ENCODE data around the gene CPSF2. TPM values are rescaled to one million over a fixed set of nuclear protein-coding genes. Genes with fewer than 3 reads are reported as not detected.
"Not testable (repeated sequence)": the region's sequence is repeated elsewhere in the genome, so short reads cannot be mapped to it uniquely, and the experiment has no call there.

CPSF2 gene
- total RNA-seq, 2 donors from 2014 or later, result 91.8 to 103 TPM

DNA sequence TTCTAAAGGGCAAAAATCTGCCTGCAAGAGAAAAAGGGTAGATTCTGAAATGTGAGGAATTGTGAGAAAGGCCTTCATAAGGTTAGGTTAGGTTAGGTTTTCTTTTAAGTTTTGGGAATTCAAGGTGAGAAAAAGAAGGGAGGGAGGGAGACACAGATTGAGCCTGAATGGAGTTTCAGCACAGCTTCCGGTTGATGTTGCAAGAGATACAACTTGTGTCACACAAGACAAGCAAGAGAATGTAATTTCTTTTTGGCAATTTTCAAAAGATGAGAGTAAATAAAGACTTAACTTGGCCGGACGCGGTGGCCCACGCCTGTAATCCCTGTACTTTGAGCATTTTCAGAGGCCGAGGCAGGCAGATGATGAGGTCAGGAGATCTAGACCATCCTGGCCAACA is 63.8 kb downstream of the CPSF2 start:
- peaks cover 32% of the 10 kb centered on the region for H3K9me3 Mint-ChIP-seq
- no peaks in the 10 kb centered on the region for H3K4me1 Mint-ChIP-seq
- DNase-seq, result no peak
- H3K4me3 Mint-ChIP-seq, result no peak overlapping the region
- WGBS, 2 experiments (ENCODE audit: insufficient coverage in 1 of 2, insufficient read length in 1 of 2), result 92 to 94% methylated on average over 6 of the region's 6 CpGs
- no peak overlapping the region for H3K27ac ChIP-seq (ENCODE audit: low read depth, low read length)
- H3K9me3 ChIP-seq (ENCODE audit: control insufficient read depth, low read length), result peaks cover 14% of the 10 kb centered on the region
- H3K9ac ChIP-seq (ENCODE audit: extremely low read depth, low read length, poor library complexity, severe bottlenecking), result no peak overlapping the region
- H3K36me3 ChIP-seq (ENCODE audit: control insufficient read depth, insufficient read depth, low read length), result no peaks in the 10 kb centered on the region
- H3K27me3 Mint-ChIP-seq (ENCODE audit: insufficient read depth), result no peaks in the 10 kb centered on the region
- H3K27me3 ChIP-seq (ENCODE audit: control insufficient read depth, insufficient read depth, low read length, poor library complexity, severe bottlenecking), result no peaks in the 10 kb centered on the region
- no peak overlapping the region for H3K27ac Mint-ChIP-seq
- peaks cover 9% of the 10 kb centered on the region for H3K36me3 Mint-ChIP-seq (ENCODE audit: low read depth)
- TF ChIP-seq, protein P1, sequence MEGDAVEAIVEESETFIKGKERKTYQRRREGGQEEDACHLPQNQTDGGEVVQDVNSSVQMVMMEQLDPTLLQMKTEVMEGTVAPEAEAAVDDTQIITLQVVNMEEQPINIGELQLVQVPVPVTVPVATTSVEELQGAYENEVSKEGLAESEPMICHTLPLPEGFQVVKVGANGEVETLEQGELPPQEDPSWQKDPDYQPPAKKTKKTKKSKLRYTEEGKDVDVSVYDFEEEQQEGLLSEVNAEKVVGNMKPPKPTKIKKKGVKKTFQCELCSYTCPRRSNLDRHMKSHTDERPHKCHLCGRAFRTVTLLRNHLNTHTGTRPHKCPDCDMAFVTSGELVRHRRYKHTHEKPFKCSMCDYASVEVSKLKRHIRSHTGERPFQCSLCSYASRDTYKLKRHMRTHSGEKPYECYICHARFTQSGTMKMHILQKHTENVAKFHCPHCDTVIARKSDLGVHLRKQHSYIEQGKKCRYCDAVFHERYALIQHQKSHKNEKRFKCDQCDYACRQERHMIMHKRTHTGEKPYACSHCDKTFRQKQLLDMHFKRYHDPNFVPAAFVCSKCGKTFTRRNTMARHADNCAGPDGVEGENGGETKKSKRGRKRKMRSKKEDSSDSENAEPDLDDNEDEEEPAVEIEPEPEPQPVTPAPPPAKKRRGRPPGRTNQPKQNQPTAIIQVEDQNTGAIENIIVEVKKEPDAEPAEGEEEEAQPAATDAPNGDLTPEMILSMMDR (conservative IDR thresholded peaks at IDR 0.05), result no peak
- H3K4me3 ChIP-seq (ENCODE audit: low read length), result no peak overlapping the region
- H3K4me1 ChIP-seq (ENCODE audit: control insufficient read depth, insufficient read depth, low read length), result no peaks in the 10 kb centered on the region

DNA sequence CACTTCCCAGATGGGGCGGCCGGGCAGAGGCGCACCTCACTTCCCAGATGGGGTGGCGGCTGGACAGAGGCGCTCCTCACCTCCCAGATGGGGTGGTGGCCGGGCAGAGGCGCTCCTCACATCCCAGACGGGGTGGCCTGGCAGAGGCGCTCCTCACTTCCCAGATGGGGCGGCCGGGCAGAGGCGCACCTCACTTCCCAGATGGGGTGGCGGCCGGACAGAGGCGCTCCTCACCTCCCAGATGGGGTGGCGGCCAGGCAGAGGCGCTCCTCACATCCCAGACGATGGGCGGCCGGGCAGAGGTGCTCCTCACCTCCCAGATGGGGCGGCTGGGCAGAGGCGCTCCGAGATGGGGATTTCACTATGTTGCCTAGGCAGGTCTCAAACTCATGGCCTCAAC is 65.8 kb downstream of the CPSF2 start:
- peaks cover 32% of the 10 kb centered on the region for H3K9me3 Mint-ChIP-seq
- not testable (repeated sequence) for H3K4me1 Mint-ChIP-seq

DNA sequence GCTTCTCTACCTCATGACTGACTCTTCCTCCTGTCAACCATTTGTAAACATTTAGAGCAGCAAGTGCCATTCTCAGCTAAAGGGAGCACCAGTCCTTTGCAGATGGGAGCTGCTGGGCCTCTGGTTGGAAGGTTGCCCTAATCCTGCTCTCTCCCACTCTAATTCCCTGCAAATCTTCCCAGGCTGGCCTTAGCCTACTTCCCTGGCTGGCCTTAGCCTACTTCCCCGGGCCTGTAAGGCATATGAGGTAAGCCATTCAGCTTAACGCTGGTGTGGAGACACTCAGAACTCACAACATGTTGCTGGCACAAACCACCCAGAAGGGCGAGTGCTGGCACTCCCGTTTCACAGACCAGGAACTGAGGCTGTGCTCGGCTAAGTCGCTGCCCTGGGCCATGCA is 69.0 kb downstream of the CPSF2 start:
- H3K4me3 Mint-ChIP-seq, result no peak overlapping the region
- H3K4me3 ChIP-seq (ENCODE audit: low read length), result no peak overlapping the region
- H3K9ac ChIP-seq (ENCODE audit: extremely low read depth, low read length, poor library complexity, severe bottlenecking), result no peak overlapping the region
- H3K27me3 ChIP-seq (ENCODE audit: control insufficient read depth, insufficient read depth, low read length, poor library complexity, severe bottlenecking), result no peaks in the 10 kb centered on the region
- H3K36me3 Mint-ChIP-seq (ENCODE audit: low read depth), result peaks cover 9% of the 10 kb centered on the region
- no peaks in the 10 kb centered on the region for H3K27me3 Mint-ChIP-seq (ENCODE audit: insufficient read depth)
- TF ChIP-seq, protein P1 (conservative IDR thresholded peaks at IDR 0.05), result no peak
- H3K36me3 ChIP-seq (ENCODE audit: control insufficient read depth, insufficient read depth, low read length), result no peaks in the 10 kb centered on the region
- no peaks in the 10 kb centered on the region for H3K4me1 Mint-ChIP-seq
- DNase-seq, result no peak
- H3K4me1 ChIP-seq (ENCODE audit: control insufficient read depth, insufficient read depth, low read length), result no peaks in the 10 kb centered on the region
- peaks cover 14% of the 10 kb centered on the region for H3K9me3 ChIP-seq (ENCODE audit: control insufficient read depth, low read length)
- 79 to 83% methylated on average over 6 of the region's 6 CpGs for WGBS, 2 experiments (ENCODE audit: insufficient coverage in 1 of 2, insufficient read length in 1 of 2)
- peaks cover 28% of the 10 kb centered on the region for H3K9me3 Mint-ChIP-seq
- H3K27ac ChIP-seq (ENCODE audit: low read depth, low read length), result no peak overlapping the region
- no peak overlapping the region for H3K27ac Mint-ChIP-seq

More for the DNA sequence above, 65.8 kb downstream of the CPSF2 start:
- not testable (repeated sequence) for H3K4me3 ChIP-seq (ENCODE audit: low read length); H3K4me3 Mint-ChIP-seq; H3K36me3 ChIP-seq (ENCODE audit: control insufficient read depth, insufficient read depth, low read length); H3K27me3 Mint-ChIP-seq (ENCODE audit: insufficient read depth); DNase-seq; H3K27me3 ChIP-seq (ENCODE audit: control insufficient read depth, insufficient read depth, low read length, poor library complexity, severe bottlenecking); H3K36me3 Mint-ChIP-seq (ENCODE audit: low read depth); H3K9ac ChIP-seq (ENCODE audit: extremely low read depth, low read length, poor library complexity, severe bottlenecking); H3K4me1 ChIP-seq (ENCODE audit: control insufficient read depth, insufficient read depth, low read length); H3K27ac ChIP-seq (ENCODE audit: low read depth, low read length); H3K27ac Mint-ChIP-seq
- 90 to 94% methylated on average over 8 to 23 of the region's 23 CpGs for WGBS, 2 experiments (ENCODE audit: insufficient coverage in 1 of 2, insufficient read length in 1 of 2)
- peaks cover 14% of the 10 kb centered on the region for H3K9me3 ChIP-seq (ENCODE audit: control insufficient read depth, low read length)

DNA sequence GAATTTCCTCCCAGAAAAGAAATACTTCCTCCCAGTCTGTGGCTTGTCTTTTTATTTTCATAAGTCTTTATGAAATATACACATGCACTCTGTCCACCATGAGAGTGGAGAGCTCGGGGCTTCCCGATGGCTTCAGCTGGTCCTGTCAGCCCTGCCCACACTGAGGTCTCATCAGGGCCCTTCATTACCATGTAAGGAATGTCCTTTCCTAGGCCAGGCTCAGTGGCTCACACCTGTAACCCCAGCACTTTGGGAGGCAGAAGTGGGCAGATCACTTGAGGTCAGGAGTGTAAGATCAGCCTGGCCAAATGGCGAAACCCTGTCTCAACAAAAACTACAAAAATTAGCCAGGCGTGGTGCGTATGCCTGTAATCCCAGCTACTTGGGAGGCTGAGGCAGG is 77.0 kb downstream of the CPSF2 start:
- no peaks in the 10 kb centered on the region for H3K9me3 Mint-ChIP-seq
- TF ChIP-seq, protein P1 (conservative IDR thresholded peaks at IDR 0.05), result no peak
- H3K4me3 Mint-ChIP-seq, result no peak overlapping the region

More for the DNA sequence above, 77.0 kb downstream of the CPSF2 start:
- no peak overlapping the region for H3K9ac ChIP-seq (ENCODE audit: extremely low read depth, low read length, poor library complexity, severe bottlenecking)
- WGBS, 2 experiments (ENCODE audit: insufficient coverage in 1 of 2, insufficient read length in 1 of 2), result 93 to 94% methylated on average over 3 to 5 of the region's 5 CpGs
- Mint-ChIP-seq H3K27ac (no peak overlapping the region), H3K27me3 (ENCODE audit: insufficient read depth) (peaks cover 8% of the 10 kb centered on the region), H3K36me3 (ENCODE audit: low read depth) (no peaks in the 10 kb centered on the region), H3K4me1 (peaks cover 3% of the 10 kb centered on the region)
- H3K36me3 ChIP-seq (ENCODE audit: control insufficient read depth, insufficient read depth, low read length), result no peaks in the 10 kb centered on the region
- H3K27me3 ChIP-seq (ENCODE audit: control insufficient read depth, insufficient read depth, low read length, poor library complexity, severe bottlenecking), result no peaks in the 10 kb centered on the region
- no peaks in the 10 kb centered on the region for H3K9me3 ChIP-seq (ENCODE audit: control insufficient read depth, low read length)
- H3K4me3 ChIP-seq (ENCODE audit: low read length), result no peak overlapping the region
- no peak overlapping the region for H3K27ac ChIP-seq (ENCODE audit: low read depth, low read length)
- peak; percentile 54 for DNase-seq
- no peaks in the 10 kb centered on the region for H3K4me1 ChIP-seq (ENCODE audit: control insufficient read depth, insufficient read depth, low read length)

Measured in endodermal cell (in vitro differentiated cells).